OCI-LY1 (cell line): ENCODE data around the gene UBXN10.

Source experiments
- CTCF ChIP-seq: fragments of 200-600 bp; sonication (generic), shearing (Covaris generic); IDR thresholded peaks from 2 replicates; pipeline ENCODE4 v1.5.1; 2017; ENCODE audit warnings: mild to moderate bottlenecking, antibody characterized with exemption, low read length, moderate library complexity, mixed read lengths
- EZH2 ChIP-seq: fragments of 200-600 bp; sonication (generic), shearing (Covaris generic); IDR thresholded peaks from 2 replicates; pipeline ENCODE4 v1.8.0; 2017; ENCODE audit warnings: borderline replicate concordance, mixed run types, mild to moderate bottlenecking, antibody characterized with exemption, low read length, moderate library complexity, mixed read lengths

GRCh38 chr1:20192871-20193411, 7.0 kb downstream of the UBXN10 start:
- TF ChIP-seq EZH2: no peak
- TF ChIP-seq CTCF: no peak
